Right ventricle myocardium superior (tissue), 1 donor: ENCODE data around the gene OR52W1. TPM values are rescaled to one million over a fixed set of nuclear protein-coding genes. Genes with fewer than 3 reads are reported as not detected.

Experiments used
- ATAC-seq: fragments of 200-7000 bp; cut with Tn5 transposase; one replicate; pipeline ENCODE4 v1.9.1; 2020; ENCODE audit warnings: mild to moderate bottlenecking; ENCODE audit not compliant: poor library complexity
- DNase-seq: peaks from one replicate; pipeline ENCODE4 v3.0.0-alpha.2; 2020
- intact Hi-C: fragments of 100-400 bp; cut with DNase I; formaldehyde crosslinking; loops from one replicate; pipeline ENCODE4 v1.11.2; 2022
- total RNA-seq: library from RNA; stranded (reverse); fragmentation: NEBNext Ultra II Directional; extraction: Animal tissue kit (Norgen Biotek cat#: 25700); gene quantifications from one replicate; pipeline ENCODE4 v1.2.1, GENCODE V29; 2021
- donor health status: DM: no; HTN: yes; CAD: no; lungs with severe emphysema.

The OR52W1 gene
- total RNA-seq, 1 donor from 2014 or later, result not detected

DNA sequence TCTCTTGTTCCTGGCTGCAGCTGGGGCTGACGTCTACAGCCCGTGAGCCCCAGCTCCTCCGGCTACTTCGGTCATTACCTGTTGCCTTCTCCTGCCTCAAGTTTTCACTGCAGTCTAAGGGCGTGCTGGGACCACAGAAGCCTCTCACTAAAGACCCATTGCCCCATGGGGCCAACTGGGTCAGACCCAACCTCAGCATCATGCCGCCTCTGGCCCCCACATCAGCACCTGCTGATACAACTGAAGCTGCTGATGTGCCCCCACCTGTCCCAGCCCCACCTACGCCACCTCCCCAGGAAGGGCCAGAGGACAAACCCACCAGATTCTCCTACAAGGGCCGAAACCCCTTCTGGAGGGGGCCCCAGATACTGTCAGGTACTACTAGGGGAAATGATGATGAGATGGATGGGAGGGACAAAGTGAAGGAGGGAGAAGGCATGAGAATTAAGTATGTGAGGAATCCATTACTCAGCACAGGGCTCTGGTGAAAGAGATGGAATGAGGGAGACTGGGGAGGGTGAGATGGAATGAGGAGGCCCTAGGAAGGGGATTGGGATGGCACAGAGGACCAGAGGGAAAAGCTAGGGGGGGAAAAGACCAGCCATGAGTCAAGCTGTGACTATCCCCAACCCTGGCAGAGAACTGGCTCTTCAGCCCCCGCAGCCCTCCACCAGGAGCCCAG lies 11.4 kb downstream of the OR52W1 start:
- intact Hi-C loops, result no loop called here
- DNase-seq, result no peak
- no peak for ATAC-seq

DNA sequence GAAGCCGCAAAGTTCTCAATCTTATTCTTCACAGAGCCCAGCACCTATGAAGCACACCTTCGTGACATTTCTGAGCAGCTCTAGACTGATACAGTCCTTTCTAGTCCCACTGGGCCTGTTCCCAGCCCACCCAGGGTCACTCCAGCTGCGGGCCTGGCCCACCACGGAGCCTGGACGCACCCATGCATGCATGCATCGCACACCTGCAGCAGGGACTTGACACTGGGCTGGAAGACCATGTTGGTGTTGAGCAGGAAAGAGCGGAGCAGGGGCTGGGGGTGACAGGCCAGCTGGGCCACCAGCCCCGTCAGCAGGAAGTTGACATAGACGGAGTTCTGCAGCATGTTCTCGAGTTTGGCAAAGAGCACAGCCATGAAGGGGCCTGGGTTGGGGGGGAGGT lies 15.5 kb downstream of the OR52W1 start:
- intact Hi-C loops, result no loop called here
- no peak for ATAC-seq
- no peak for DNase-seq

DNA sequence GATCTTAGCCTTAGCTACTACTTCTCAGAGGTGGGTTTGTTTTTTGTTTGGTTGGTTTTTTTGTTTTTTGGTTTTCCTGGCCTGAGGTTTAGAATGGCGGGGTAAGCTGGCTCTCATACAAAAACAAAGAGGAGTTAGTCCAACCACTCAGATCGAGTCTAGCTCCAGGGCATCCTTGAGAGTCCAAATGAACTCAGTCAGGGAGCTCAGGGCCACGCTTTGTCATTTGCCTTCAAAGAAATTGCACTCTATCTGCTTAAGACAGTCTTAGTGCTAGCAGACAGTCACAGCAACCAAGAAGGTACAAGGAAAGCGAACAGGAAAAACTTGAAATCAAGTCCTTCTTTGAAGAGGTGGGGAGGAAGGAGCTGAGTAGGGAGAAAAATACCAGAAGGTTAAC lies 17.5 kb downstream of the OR52W1 start:
- intact Hi-C loops, result no loop called here
- ATAC-seq, result no peak
- no peak for DNase-seq

DNA sequence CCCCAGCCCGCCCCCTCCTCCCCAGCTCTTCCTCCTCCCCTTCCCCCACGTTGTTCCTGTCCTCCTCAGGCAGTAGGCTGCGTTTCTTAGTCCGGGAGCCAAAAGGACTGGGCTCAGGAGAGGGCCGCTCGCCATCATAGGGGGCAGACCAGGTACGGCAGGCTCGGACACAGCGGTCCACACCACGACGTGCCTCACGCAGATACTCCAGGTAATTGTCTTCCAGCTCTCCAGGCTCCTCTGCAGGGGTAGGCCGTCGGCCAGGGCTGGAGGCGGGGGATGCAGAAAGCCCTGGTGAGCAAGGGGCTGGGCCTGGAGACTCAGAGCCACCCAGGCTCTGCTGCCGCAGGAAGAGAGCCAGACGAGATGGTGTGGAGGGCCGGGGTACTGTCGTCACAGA lies 18.7 kb downstream of the OR52W1 start:
- intact Hi-C loops, result no loop called here
- DNase-seq (no peak), ATAC-seq (no peak)

DNA sequence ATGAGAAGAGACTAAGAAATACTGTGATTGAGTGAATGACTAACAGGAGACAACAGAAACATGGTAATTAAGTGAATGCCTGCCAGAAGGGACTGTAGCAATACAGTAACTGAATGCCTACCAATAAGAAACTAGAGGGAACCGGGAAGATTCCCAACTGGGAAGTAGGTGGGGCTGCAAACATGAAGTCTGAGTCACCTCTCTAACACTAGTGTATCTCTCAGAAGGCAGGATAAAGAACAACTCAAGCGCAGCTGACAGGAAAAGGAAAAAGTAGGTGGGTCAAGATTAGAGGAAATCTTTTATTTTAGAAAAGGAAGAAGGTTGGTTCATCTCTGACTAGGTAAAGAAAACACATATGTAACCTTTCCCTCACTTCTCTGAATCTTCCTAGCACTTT lies 20.3 kb downstream of the OR52W1 start:
- ATAC-seq (no peak), DNase-seq (no peak)
- intact Hi-C loops, result no loop called here

DNA sequence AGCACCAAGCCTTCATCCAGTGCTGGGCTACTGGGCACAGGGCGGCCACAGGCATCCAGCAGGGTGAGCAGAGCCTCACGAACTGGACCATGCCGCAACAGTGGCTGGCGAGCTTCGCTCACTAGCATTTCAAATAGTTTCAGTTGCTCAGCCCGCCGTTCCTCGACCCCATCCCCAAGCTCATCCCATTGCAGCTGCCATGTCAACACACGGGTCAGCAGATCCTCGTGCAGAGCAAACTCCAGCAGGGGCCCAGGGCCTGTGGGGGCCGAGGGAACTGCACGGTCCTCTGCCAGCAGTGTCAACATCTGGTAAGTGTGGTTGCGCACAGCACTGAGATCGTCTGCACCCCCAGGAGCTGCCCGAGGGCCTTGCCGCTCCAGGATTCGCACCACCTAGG lies 24.8 kb downstream of the OR52W1 start:
- no peak for DNase-seq
- intact Hi-C loops, result no loop called here
- ATAC-seq, result no peak

DNA sequence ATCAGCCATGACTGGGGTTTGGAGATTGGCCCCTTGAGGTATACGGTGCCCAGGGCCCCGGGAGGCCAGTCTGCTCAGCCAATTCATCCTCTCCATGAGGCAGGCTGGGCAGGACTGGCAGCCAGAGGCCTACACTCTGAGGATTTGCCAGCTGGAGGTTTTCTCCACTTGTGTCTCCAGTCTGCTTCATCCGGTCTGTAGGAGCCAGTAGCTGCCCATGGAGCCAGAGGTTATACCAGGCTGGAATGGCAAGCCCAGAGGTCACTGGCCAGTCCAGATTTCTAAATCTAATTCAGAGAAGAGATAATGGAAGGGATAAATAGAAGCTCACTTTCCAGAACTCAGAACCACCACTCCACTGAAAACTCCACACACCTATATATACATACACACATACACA lies 25.4 kb downstream of the OR52W1 start:
- DNase-seq, result no peak
- intact Hi-C loops, result no loop called here
- ATAC-seq, result no peak

DNA sequence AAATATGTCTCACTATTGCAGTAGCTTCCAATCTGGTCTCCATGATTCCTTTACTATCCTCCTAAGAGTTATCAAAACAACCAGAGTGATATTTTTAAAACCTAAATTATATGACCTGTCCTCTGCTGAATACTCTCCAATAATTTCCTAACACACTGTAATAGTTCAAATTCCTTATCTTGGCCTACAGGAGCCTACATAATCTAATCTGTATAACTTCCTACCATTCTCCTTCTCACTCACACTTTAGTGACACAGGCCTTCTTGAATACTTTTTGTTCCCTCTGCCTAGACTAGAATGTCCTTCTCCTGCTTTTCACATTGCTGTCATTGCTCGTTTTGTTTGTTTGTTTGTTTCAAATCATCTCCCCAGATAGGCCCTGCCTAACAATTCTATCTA lies 26.0 kb downstream of the OR52W1 start:
- ATAC-seq (no peak), DNase-seq (no peak)
- intact Hi-C loops, result no loop called here

DNA sequence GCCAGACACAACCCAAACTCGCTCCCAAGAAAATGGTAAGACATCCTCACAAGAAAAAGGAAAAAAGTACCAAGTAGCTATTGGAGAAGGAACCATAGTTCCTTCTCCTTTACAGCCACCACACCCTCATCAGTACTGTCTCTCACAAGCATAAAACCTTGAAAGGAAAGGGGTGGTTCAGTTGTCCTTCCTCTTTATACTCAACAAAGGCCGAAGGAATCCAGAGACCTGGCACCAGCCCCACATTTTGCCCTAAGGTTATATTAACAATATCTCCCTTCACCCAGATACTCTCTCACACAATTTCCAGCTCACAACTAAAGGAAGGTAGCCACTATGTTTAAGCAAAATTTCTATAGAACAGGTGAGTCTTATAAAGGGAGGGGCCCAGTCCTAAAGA lies 26.9 kb downstream of the OR52W1 start:
- intact Hi-C loops, result no loop called here
- ATAC-seq (peak; percentile 56), DNase-seq (no peak)

DNA sequence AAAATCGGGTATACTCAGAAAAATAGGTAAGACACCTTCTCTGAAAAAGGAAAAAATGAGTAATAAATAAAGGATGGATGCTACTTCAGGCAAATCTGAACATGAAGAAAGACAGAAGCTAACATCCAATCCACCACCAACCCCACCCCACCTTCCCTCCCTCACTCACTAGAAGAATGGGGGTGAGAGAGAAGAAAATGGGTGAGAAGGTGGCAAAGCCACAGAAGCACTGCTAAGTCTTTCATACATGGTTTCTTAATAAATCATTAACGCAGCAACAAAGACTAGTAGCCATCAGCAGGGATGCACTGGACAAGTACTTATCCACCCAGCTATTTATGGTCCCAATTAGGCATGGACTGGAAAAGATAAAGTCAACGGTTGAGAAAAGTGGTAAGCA lies 29.5 kb downstream of the OR52W1 start:
- DNase-seq (no peak), ATAC-seq (no peak)
- intact Hi-C loops, result no loop called here

DNA sequence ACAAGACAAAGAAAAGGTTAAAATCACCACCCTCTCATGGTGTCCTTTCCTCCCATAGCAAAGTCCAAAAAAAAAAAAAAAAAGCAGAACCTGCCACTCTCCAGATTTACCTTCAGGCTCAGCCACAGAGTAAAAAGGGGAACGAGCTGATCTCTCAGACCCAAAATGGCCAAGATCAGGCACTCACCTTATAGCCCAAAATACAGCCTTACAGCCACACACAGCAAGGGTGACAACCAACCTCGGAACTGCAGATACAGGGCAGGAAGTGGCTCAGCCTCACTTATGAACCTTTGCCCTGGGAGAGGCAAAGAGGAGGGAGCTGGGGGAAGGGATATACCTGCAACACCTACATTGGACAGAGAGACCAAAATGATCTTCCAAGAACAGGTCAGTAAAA lies 30.9 kb downstream of the OR52W1 start:
- intact Hi-C loops, result no loop called here
- DNase-seq (no peak), ATAC-seq (no peak)

DNA sequence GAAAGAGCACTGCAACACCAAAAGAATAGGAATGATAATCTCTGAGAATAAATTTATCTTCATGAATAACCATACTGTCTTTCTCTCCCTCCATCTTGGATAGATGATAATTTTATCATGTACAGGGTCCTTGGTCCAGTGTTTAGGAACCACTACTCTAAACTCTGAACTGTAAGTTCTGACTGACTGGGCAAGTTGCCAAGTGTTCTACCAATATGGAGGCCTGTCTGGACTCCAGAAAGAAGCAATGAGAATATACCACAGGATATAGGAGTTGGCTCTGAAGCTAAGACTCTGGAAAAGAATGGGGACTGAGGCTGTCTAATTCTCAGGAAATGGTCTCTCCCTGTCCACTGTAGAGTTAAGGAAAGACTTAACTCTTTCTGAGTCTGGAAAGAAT lies 33.9 kb downstream of the OR52W1 start:
- DNase-seq (no peak), ATAC-seq (no peak)
- intact Hi-C loops, result no loop called here

DNA sequence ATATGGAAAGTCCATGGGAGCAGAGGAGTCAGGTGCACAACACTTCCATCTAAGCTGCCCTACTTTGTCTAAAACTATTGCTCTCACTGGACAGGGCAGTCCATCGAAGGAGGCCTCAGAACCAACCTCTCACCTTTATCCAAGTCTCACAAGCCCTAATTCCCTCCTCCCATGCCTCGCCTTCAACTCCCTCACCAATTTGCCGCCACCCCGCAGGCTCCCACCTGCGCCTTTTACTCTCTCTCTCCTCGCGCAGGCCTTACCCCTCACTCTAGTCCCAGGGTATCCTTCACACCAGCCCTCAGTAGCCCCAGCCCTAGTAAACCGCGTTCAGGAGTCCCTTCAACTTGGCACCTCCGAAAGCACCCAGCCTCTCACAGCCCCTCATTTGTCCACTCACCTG lies 35.0 kb downstream of the OR52W1 start:
- peak; percentile 1 for ATAC-seq
- DNase-seq, result no peak
- intact Hi-C loops, result no loop called here

DNA sequence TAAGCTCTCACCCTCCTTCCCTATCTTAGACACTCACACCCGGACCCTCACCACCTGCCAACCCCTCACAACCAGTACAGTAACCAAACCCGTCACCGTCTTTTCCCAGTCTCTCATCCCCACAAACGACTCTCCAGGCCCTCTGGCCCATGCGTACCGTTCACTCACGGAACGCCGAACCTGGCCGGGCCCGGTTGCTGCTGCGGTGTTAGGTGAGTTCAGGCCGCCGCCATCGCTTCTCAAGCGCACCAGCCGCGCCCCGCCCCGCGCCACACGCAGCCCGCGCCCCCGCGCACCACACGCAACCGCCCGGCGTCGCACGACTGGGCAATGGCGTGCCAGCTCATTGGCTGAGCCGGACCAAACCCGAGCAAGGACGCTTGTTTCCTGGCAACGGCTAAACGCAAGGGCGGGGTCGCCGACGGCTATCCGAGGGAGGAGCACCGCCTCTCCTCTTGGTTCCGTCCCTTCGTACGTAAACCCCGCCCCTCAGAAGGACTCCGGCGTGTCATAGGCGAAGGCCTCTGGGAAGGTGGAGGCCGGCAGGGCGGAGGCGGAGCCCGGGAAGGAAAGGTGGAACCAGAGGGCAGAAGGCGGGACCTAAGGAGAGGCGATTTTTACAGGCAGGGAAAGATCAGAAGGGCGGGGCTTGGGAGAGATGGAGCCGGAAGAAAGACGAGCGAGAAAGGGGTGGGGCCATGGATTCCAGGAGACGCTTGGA lies 35.5 kb downstream of the OR52W1 start, which contains the start of gene FHIP1B:
Gene FHIP1B (minus strand): TSS at position 250 of the 721 bp plus-strand sequence. CDS start 10,120 bp downstream, outside the sequence.
- DNase-seq (peak; percentile 100), ATAC-seq (peak; percentile 97)
- intact Hi-C loops, result no loop called here

DNA sequence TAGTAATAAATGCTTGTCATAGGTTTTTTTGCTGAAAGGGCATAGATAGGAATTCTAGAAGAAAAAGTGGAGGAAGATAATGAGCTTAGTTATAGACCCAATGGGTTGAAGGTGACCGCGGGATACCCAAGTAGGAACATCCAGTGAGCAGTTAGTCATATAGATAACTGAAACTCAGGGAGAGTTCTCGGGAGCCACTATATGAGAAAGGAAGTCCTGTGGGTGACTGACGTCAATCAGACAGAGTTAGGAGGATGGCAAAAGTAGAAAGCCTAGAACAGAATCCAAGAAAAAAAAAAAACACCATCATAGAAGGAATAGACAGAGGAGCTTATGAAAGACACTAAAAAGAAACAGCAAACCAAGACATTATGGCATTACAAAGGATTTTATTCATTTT lies 38.2 kb downstream of the OR52W1 start:
- intact Hi-C loops, result no loop called here
- no peak for DNase-seq
- no peak for ATAC-seq

DNA sequence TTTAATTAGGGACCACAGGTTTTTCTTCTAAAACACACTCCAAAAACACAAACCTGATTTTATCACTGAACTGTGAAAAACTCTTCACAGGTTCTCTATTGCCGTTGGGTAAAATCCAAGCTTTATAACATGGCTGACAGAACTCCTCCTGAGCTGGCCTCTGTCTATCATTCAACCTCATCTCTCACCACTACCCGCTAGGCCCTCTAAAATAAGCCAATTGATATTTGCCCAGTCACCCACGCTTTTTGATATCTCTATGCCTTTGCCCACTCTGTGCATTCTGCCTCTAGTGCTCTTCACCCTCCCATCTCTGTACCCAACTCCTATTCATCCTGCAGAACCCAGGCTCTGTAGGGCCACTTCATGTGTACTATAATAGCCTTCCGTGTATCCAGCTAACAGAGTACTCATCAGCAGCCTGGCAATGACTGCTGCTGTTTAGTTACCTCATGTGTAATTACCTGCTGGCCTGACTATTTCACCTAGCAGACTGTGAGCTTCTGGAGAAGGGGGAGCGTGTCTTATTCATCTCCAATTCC lies 38.8 kb downstream of the OR52W1 start:
- intact Hi-C loops, result no loop called here
- DNase-seq (no peak), ATAC-seq (no peak)

DNA sequence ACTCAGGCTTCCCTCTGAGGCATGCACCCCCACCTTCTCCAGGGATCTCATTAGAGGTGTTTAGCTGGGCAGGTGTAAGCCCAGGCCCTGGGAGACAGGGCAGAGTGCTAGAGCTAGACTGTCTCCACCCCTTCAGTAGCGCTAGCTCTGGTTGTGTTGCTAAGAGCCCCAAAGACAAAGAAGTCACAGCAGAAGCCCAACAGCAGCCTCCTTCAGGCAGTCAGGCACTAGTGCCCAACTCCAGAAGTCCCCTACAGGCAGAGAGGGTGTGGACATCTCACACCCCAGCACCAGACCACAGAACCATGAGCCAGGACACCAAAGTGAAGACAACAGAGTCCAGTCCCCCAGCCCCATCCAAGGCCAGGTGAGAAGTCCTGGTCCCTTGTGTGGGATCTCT lies 39.9 kb downstream of the OR52W1 start, which contains the start of gene CNGA4:
Gene CNGA4 (plus strand): TSS at position 188 of the 400 bp plus-strand sequence. CDS start 118 bp downstream, at position 306.
- no peak for DNase-seq
- ATAC-seq, result no peak
- intact Hi-C loops, result no loop called here

DNA sequence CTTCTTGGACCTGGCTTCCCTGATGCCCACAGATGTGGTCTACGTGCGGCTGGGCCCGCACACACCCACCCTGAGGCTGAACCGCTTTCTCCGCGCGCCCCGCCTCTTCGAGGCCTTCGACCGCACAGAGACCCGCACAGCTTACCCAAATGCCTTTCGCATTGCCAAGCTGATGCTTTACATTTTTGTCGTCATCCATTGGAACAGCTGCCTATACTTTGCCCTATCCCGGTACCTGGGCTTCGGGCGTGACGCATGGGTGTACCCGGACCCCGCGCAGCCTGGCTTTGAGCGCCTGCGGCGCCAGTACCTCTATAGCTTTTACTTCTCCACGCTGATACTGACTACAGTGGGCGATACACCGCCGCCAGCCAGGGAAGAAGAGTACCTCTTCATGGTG lies 41.1 kb downstream of the OR52W1 start:
- intact Hi-C loops, result no loop called here
- no peak for DNase-seq
- ATAC-seq, result no peak

DNA sequence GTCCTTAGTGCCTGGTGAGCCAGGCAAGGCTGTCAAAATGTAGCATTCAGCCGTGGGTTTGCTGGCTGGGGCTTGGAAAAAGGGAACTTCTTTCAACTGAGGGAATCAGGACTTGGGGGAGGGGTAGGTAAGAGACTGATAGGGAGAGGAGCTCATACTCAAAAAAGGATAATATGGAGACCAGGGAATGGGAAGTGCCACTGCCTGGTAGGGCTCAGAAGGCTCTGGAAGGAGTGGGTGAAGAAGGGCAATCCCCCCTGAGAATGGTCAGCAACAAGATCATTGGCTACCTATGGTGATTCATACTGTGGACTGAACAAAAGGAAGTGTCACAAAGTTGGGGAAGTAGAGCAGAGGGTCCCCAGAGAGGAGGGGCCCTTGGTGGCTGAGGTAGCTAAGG lies 41.8 kb downstream of the OR52W1 start:
- no peak for ATAC-seq
- no peak for DNase-seq
- intact Hi-C loops, result no loop called here

DNA sequence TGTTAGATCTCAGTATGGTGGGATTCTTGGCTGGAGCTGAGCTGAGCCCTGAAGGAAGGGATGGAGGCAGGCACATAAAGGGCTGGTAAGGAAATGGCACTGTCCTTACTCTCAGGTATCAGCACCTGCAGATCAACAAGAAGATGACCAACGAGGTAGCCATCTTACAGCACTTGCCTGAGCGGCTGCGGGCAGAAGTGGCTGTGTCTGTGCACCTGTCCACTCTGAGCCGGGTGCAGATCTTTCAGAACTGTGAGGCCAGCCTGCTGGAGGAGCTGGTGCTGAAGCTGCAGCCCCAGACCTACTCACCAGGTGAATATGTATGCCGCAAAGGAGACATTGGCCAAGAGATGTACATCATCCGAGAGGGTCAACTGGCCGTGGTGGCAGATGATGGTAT lies 42.3 kb downstream of the OR52W1 start:
- ATAC-seq, result no peak
- intact Hi-C loops, result no loop called here

More for the DNA sequence above, 42.3 kb downstream of the OR52W1 start:
- DNase-seq, result no peak
